IPS DF 19.7 (cell line): ENCODE data around the gene CKLF.
"Not testable (repeated sequence)": the region's sequence is repeated elsewhere in the genome, so short reads cannot be mapped to it uniquely, and the experiment has no call there.

Source experiments
- DNase-seq: peaks from one replicate; pipeline ENCODE4 v3.0.0-alpha.2; 2013; ENCODE audit warnings: low read depth, low spot score

The CKLF gene

DNA sequence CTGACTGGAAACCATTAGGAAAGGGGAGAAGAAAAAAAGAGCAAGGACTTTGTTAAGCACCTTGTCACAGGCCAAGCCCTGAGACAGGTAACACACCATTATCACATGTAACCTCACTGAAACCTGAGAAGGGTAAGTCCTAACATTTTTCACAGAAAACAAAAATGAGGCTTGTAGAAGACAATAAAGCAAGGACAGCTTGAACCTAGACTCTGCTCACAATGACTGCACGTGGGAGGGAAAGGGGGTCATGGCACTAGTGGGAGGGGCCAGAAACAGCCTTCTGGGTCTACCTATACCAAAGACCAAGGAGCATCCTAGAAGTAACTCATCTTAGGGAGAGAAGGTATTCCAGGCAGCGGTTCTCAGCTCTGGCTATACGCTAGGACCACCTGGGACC is 10.0 kb upstream of the CKLF start:
- no peak for DNase-seq

DNA sequence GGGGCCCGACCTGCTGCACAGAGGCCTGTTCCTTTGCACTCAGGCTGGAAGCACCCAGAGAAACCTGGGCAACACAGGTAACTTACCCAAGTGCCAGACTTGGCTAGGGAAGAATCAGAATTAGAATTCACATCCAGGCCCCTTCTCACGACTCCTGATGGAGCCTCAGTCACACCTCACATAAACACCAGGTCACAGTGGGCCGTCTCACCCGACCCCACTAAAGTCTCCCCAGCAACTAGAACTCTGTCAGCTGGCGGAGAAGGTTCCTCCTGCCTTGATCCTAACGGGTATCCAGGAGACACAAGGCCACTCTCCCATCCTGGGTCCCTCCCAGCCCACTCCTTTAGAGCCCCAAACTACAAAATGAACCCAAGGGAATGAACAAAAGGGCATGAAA is 8.8 kb upstream of the CKLF start:
- no peak for DNase-seq

DNA sequence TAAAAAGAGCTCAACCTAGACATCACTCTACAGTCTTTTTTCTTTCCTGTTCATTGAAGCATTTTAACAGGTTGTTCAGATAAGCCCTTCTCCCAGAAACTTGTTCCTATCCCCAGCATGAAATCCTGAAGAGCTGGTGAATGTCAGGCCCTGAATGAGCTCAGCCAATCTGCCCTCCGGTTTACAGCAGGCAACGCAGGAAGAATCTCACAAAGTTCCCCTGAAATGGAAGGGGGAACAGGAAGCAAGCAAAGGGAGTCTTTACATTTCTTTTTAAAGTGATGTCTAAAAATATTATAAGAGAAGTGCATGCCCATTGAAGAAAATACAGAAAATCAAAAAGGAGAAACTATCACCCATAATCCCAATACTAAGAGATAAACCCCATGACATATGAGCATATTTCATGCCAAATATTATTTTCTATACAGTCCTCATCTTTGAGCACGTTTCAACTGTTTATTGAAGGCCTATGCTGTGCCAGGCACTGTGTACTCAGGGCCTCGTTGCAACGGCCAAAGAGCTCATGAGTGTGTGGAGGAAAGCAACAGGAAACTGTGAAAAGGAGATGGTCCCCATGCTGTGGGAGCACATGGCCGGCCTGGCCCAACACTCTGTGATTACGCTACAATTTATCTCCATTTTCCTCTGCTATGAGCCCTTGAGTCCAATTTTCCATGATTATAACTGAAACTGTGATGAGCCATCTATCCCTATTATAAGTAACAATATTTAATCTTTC is 8.2 kb upstream of the CKLF start:
- no peak for DNase-seq

DNA sequence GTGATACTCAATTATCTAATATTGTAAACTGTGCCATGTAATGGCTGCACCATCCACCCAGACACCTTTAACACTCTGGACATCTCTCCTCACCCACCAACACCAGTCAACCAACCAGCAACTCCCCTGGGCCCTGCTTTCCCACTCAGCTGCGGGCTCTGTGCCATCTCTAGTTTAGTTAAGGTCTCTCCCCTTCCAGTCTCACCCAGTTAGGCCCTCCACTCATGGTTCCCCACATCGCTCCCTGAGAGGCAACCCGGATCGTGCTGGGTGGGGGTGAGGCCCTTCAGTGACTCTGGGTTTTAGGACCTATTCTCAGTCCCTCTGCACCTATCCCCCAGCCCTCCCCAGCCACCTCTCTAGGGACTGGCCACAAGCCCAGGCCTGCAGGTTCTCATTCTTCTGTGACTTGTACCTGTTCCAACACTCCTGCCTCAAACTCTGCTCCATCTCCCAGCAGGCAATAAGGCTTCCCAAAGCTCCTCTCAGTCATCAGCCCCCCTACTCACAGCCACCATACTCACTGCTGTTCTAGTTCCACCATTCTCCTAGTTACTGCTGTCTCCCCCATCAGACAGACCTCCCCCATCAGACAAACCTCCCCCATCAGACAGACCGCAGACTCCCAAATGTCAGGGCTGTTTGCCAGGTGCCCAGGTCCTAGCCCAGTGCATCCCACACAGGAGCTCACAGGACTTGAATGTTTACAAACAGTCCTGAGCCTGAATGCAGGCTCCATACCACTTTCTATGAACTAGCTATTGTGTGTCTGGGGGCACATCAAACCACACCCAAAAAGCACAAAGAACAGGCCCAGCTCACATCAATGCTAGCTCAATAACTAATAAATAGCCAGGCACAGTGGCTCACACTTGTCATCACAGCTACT is 5.0 kb upstream of the CKLF start:
- DNase-seq, result no peak

DNA sequence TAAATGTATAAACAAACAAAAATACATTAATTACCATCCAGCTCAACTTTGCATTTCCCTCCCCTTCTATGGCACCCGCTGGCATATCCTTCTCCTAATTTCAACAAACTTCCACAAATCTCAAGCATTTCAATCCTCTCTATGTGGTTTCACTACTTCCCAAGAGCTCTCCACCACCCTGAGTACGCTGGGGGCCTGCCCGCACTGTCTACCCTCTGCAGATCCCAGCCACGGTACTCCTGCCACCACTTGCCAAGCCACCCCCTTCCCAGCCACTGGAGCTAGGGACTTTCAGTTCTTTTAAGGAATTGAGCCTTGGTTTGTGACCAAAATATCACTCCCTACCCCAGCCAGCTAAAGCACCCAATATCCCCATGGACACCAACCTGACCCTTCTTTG is 4.3 kb upstream of the CKLF start:
- DNase-seq, result no peak

DNA sequence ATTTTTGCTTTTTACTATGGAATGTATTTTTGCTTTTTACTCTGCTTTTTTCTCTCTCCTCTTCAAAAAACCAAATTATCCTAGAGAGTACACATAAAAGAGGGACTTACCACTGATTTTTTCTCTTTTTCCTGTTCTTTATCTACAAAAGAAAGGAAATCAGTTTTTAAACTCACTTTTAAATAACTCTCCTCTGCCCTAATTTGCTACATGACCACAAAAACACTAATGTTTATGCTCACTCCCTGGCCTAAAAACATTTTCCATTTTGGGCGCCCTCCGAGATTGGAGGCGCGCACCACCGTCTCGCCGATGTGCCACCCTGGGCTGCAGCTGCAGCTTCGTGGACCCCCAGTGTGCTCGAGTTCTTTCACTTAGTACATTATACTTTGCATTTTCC is 3.5 kb upstream of the CKLF start:
- DNase-seq, result no peak

DNA sequence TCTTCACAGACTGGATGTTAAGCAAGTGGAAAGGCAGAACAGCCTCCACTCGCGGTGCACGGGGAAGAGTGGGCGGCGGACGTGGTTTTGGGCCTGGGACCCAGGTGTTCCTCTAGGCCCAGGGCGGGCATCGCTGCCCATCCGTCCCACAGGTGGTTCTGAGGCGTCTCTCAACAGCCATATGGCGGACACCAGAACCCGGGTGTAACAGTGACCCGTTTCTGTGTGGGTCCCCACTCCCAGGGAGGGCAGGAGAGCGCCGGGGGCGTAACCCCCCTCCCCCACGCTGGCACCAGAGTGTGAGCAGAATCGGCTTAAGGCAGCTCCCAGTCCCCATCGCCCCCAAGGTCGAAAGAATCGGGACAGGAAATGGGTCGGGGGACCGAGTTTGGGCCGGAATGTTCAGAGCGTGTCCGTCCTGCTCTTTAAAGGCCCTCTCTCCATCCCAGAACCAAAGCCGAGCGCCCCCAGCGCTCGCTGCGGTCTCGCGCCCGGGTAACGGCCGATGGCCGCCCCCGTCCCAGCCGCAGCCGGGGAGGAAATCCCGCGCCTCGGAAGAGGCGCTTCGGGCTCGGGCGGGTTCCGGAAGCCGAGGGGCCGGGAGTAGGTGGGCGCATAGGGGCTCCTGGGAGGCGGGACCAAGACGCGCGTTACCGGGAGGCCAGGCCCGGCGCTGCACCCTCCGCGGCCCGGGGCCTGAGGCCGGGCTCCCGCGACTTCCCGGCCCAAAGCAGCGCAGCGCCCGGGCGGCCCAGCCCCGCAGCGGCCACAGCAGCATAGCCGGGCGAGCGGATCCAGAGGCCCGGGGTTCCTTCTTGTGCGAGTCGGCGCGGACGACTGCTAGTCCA is 2.9 kb upstream of the CKLF start, which contains the start of gene TK2:
Gene TK2 (minus strand): TSS at position 839 of the 848 bp plus-strand sequence. CDS start 61 bp downstream, at position 778.
- DNase-seq, result no peak

DNA sequence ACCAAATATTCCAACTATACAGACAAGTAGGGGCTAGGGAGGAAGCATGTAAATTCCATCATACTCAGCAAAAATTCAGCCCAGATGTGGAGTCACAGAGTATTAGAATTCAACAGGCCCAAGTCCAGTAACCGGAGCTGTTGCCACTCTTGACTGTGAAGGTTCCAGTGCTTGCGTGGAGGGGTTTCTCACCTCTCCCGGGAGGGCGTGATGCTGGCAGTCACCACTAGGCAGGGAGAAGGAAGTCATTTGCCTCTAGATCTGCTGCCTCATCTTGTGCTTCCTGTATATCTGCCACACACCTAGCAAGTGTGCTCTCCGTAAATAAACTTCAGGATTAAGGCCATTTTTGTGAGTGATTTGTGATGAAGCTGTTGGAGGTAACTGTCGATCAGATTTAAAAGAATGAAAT is 1.0 kb upstream of the CKLF start:
- no peak for DNase-seq

DNA sequence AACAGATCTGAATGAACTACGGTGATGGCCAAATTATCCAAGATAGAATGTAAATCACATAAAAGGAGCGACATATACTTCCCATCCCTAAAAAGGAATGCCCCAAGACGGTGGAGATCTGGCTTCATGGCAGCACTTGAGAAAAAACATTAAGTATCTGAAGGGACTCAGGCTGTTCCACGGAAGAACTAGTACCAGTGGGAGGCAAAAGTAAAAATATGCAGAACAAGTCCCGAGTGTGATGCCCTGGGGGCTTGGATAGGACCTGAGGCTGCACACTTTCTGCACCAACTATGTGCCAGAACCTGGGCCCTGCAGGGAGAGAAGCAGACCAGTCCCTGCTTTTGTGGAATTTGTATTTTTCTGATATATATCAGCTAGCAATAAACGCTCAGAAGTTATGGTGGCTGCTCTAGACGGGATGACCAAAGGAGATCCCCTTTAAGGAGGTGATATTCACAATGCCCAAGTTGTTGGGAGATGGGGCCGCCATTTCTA is 539 bp upstream of the CKLF start:
- DNase-seq, result no peak

DNA sequence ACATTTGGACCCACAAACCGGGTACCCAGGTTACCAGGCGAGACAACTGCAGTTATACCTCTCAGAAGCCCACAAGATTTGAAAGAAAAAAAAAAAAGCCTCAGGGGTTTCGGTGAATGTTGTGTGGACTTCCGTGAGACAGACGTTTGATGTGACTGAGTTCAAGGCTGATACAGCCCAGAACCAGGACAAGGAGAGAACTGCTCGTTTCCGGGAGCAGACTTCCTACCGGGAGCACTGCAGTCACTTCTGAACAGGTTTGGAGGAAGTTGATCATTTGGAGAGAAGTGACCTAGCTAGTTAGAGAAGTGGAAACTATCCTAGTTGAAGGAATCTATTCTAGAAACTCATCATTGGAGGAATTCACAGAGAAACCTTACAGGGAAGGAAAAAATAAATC is 847 bp downstream of the CKLF start:
- no peak for DNase-seq

DNA sequence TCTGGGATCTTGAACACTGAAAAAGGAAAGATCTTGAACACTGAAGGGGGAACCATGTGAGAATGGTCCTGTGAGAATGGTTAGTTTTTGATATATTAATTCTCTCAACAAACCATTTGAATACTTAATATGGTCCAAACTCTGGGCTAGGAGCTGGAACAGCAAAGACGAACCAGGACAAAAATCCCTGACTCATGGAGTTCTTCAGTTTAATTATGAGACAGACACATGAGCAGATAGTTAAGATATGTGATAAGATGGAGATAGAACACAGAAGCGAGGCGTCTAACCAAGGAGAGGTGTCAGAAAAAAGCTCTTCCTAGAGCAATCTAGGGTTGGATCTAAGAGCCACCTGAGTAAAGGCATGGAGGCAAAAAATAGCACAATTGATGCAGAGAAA is 1.6 kb downstream of the CKLF start:
- DNase-seq, result no peak

DNA sequence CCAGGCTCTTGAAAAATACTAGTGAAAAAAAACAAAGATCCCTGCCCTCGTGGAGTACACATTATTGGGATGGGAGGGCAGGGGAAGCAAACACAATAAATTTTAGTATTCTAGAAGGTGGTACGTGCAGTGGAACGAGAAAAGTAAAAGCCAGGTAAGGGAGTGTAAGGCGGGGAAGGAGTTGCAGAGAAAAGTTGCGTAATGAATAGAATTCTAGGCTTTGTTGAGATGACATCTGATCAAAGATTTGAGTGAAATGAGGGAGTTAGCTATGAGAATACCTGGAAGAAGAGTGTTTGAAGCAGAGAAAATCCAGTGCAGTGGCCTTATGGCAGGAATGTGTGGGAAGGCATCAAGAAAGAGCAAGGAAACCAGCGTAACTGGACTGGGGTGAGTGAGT is 2.1 kb downstream of the CKLF start:
- no peak for DNase-seq

DNA sequence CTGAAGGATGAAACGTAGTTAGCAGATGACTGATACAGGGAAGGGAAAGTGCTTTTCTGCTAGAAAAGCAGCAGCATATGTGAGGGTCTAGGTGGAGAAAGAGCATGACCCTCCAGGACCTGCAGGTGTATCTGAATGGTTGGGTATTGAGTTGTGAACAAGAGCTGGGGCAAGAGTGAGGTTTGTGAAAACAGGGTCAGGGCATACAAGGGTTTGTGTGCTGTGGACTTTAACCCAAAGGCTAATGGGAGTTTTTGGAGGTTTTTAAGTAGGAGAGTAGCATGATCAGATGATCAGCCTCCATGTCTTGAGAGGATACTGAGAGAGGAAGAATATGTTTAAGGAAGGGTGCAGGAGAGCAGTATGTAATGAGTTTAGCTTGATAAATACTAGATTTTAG is 7.7 kb downstream of the CKLF start:
- no peak for DNase-seq

DNA sequence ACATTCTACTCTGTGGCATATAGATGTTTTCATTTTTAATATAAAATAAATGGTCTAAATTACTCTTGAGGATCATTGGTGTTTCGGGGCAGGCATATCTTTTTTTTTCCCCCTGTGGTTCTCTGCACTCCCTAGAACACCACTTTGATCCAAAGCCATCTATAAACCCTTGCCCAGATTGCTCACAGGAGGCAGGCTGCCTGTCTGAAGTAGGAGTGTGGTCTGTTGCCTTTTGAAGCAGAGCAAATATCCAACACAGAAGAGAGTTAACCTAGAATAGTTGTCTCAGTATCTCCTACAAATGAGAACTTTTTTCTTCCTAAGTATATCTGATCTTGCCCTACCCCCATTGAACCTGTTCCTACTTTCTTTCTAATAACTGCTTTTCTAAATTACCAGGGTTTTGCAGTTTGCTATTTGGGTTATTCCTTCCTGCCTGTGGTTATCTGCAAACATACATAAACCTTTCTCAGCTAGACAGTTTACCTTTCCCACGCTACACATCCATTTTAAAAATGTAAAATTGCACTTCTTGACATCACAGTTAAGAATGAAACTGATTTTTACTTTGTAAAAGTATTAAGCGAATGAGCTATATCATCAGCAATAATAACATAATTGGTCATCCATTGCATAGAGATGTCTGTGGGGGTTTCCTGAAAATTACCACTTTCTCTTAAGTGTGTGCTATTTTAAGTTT is 9.2 kb downstream of the CKLF start:
- DNase-seq, result no peak

DNA sequence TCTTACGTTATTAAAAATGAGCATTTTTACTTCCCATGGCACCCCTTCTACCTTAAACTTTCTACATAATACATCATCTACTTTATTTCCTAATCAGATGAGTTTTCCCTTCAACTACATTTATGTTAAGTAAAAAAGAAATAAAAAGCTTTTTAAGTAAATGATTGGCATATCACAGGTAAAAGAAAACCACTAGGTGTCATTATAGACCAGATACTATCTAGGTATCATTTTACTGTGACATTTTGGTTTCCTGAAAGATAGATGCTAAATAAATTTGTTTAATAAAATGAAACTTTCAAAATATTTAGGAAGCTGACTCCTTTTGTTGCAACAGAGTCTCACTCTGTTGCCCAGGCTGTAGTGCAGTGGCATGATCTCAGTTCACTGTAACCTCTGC is 10.0 kb downstream of the CKLF start:
- no peak for DNase-seq

DNA sequence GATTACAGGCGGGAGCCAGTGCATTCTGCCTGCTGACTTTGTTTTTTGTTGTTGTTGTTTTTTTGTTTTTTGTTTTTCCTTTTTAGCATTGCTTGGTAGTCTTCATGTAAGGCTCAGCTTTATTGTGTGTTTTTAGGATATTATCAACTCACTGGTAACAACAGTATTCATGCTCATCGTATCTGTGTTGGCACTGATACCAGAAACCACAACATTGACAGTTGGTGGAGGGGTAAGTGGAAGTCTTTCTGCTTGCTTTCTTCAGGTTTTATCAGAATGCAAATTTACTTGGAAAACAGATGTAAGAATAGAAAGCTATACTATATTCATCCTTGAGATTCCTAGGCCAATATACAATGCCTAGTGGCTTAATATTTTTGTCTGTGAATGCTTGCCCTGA is 10.6 kb downstream of the CKLF start:
- no peak for DNase-seq

DNA sequence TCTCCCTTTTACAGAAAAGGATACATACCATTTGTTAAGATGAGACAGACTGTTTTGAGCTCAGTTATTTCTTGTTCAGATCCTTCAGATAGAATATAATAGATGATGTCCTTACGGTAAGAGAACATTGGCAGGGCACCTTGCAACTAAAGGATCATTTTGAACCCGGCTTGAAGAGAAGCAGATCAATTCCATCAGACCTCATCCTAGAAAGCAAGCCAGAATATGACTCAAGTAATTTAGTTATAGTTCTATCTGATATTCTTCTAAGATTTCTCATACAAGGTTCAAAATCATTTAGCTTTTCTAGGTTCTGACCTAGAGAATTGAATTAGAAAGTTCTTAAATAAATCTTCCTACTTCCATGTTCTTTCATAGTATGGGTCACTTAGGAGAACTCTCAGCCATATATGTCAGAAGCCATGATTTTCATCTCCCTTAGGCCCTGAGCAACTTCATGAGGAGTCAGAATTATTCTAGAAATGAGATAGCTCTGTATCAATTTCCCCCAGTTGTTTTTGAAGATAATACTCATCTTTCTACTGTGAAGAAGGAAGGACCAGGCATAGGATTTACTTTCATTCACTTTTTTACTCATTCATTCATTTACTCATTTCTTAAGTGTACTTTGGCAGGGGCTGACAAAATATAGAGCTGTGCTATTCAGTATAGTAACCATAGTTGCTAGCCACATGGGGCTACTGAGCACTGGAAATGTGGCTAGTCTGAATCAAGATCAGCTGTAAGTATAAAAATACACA is 11.4 kb downstream of the CKLF start:
- no peak for DNase-seq

DNA sequence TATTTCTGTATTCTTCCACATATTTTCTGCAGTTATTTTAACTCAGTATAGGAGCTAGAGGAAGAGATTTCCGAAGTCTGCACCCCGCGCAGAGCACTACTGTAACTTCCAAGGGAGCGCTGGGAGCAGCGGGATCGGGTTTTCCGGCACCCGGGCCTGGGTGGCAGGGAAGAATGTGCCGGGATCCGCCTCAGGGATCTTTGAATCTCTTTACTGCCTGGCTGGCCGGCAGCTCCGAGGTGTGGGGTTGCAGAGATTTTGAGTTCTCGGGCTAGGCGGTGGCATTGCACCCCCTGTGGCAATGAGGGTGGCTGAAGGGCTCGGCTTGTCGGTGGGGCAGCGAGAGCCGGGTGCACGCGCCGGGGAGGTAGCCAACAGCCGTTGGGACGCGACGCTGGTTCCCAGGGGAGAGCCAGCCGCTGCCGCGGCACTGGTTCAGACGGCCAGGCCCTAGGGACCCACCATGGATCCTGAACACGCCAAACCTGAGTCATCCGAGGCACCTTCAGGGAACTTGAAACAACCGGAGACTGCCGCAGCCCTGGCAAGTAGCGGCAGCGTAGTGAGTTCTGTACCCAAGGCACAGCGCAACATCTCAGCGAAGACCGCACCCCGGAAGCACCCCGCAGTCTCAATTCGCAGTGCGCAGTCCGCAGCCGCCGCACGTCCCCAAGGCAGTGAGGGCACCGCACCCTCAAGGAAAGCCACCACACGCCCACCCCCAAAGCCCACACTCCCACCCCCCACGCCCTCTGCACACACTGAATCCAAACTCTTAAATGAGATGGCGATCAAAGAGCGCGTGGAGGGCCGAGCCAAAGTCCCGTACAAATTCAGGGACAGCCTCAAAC is 13.9 kb downstream of the CKLF start, which contains the start of gene CMTM1:
Gene CMTM1 (plus strand): TSS at position 389 of the 851 bp plus-strand sequence. CDS start 75 bp downstream, at position 464.
- no peak for DNase-seq

DNA sequence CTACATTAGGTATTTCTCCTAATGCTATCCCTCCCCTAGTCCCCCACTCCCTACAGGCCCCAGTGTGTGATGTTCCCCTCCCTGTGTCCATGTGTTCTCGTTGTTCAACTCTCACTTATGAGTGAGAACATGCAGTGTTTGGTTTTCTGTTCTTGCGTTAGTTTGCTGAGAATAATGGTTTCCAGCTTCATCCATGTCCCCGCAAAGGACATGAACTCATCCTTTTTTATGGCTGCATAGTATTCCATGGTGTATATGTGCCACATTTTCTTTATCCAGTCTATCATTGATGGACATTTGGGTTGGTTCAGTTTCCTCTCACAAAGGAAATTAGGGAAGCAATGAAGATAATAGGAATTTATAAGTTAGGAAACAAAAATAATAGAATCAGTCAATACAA is 14.9 kb downstream of the CKLF start:
- not testable (repeated sequence) for DNase-seq
